ENCODE measurements around the gene SLC66A2. TPM values are rescaled to one million over a fixed set of nuclear protein-coding genes. Genes with fewer than 3 reads are reported as not detected.
"Not testable (repeated sequence)": the region's sequence is repeated elsewhere in the genome, so short reads cannot be mapped to it uniquely, and the experiment has no call there.

Gene SLC66A2
- total RNA-seq (10 to 100 TPM; 27.3 to 33.2 (median 32.0) TPM), polyA plus RNA-seq (10 to 100 TPM; 36.0 to 59.4 (median 49.2) TPM)

GRCh38 chr18:79951545-79952455, at the start of gene SLC66A2:
Gene SLC66A2, minus strand, starts transcription at chr18:79951653. Its CDS starts 727 bp downstream, at chr18:79950926.
- Histone ChIP-seq H3K9me3 (no peaks in the 10 kb centered on the region), H3K4me3 (peak within 1 kb of the TSS; percentile 90 to 100 (median 98)), H3K4me1 (peaks cover 0 to 47% (median 33%) of the 10 kb centered on the region in 4 donors), H3K27me3 (no peaks in the 10 kb centered on the region), H3K36me3 (peaks cover 0 to 7% (median 0%) of the 10 kb centered on the region in 4 donors), H3K27ac (peak within 1 kb of the TSS; percentile 82 to 88 (median 86))
- peak; percentile 35 to 82 (median 78) for TF ChIP-seq POLR2AphosphoS5 (IDR thresholded peaks at IDR 0.05)
- TF ChIP-seq CTCF (IDR thresholded peaks at IDR 0.05): no peak
- no peak for TF ChIP-seq EP300 (IDR thresholded peaks at IDR 0.05)
- peak in 1 of 2 donors; percentile 33 for TF ChIP-seq POLR2A (IDR thresholded peaks at IDR 0.05)
- DNase-seq: peak; percentile 94
- intact Hi-C loops (cut with DNase I): loop anchor here (1.0 kb wide), 1 partner anchor 13 kb away; the partner anchor contains the start of gene HSBP1L1
- WGBS, 2 donors: 0 to 1% methylated on average over 126 of the region's 126 CpGs

GRCh38 chr18:80000877-80001276, 49.4 kb upstream of the SLC66A2 start:
- Histone ChIP-seq H3K4me3 (no peak overlapping the region), H3K27me3 (no peaks in the 10 kb centered on the region), H3K36me3 (no peaks in the 10 kb centered on the region), H3K27ac (no peak overlapping the region), H3K9me3 (peaks cover 0 to 12% (median 0%) of the 10 kb centered on the region in 4 donors), H3K4me1 (no peaks in the 10 kb centered on the region)
- no peak for DNase-seq
- WGBS, 2 donors: 82 to 90% methylated on average over 3 of the region's 3 CpGs
- no peak for TF ChIP-seq CTCF (IDR thresholded peaks at IDR 0.05)
- TF ChIP-seq EP300 (IDR thresholded peaks at IDR 0.05): no peak
- TF ChIP-seq POLR2A (IDR thresholded peaks at IDR 0.05): no peak
- no peak for TF ChIP-seq POLR2AphosphoS5 (IDR thresholded peaks at IDR 0.05)
- intact Hi-C loops (cut with DNase I): no loop called here

- peaks cover 0 to 12% (median 0%) of the 10 kb centered on the region in 4 donors for H3K9me3 ChIP-seq
- H3K36me3 ChIP-seq; H3K4me1 ChIP-seq; H3K27me3 ChIP-seq; DNase-seq; H3K27ac ChIP-seq; H3K4me3 ChIP-seq; intact Hi-C loops (cut with DNase I): not testable (repeated sequence)
- 86 to 91% methylated on average over 2 of the region's 2 CpGs for WGBS, 2 donors
Measured at GRCh38 chr18:79999701-80000100, 48.2 kb upstream of the SLC66A2 start.

- Histone ChIP-seq H3K4me1 (peaks cover 0 to 20% (median 18%) of the 10 kb centered on the region in 4 donors), H3K4me3 (no peak overlapping the region), H3K27ac (no peak overlapping the region), H3K27me3 (no peaks in the 10 kb centered on the region), H3K9me3 (no peaks in the 10 kb centered on the region), H3K36me3 (no peaks in the 10 kb centered on the region)
- intact Hi-C loops (cut with DNase I): no loop called here
- TF ChIP-seq POLR2A (IDR thresholded peaks at IDR 0.05): no peak
- no peak for TF ChIP-seq CTCF (IDR thresholded peaks at IDR 0.05)
- TF ChIP-seq EP300 (IDR thresholded peaks at IDR 0.05): no peak
- TF ChIP-seq POLR2AphosphoS5 (IDR thresholded peaks at IDR 0.05): no peak
- DNase-seq: no peak
- 92 to 94% methylated on average over 2 of the region's 2 CpGs for WGBS, 2 donors
Measured at GRCh38 chr18:79991494-79991893, 40.0 kb upstream of the SLC66A2 start.

- Histone ChIP-seq H3K9me3 (no peaks in the 10 kb centered on the region), H3K4me1 (peaks cover 3 to 24% (median 22%) of the 10 kb centered on the region in 4 donors), H3K4me3 (peak overlapping the region; percentile 79 to 96 (median 90)), H3K36me3 (peaks cover 0 to 7% (median 0%) of the 10 kb centered on the region in 4 donors), H3K27me3 (no peaks in the 10 kb centered on the region), H3K27ac (peak overlapping the region; percentile 91 to 98 (median 96))
- DNase-seq: no peak
- 21 to 51% methylated on average over 14 of the region's 14 CpGs for WGBS, 2 donors
- TF ChIP-seq POLR2AphosphoS5 (IDR thresholded peaks at IDR 0.05) (no peak), POLR2A (IDR thresholded peaks at IDR 0.05) (no peak), CTCF (IDR thresholded peaks at IDR 0.05) (no peak), EP300 (IDR thresholded peaks at IDR 0.05) (no peak)
- intact Hi-C loops (cut with DNase I): loop anchor here (1.0 to 5.0 kb wide), 3 partner anchors 21 to 118 kb away; partner anchors contain the start of gene ADNP2
Measured at GRCh38 chr18:79989195-79989497, 37.7 kb upstream of the SLC66A2 start.

Data from sigmoid colon (tissue), 7 donors.